ENCODE results near the gene CEMIP.

The CEMIP gene

GRCh38 chr15:80895091-80895490 is 115.9 kb downstream of the CEMIP start:
- DNase-seq = no peak

DNA sequence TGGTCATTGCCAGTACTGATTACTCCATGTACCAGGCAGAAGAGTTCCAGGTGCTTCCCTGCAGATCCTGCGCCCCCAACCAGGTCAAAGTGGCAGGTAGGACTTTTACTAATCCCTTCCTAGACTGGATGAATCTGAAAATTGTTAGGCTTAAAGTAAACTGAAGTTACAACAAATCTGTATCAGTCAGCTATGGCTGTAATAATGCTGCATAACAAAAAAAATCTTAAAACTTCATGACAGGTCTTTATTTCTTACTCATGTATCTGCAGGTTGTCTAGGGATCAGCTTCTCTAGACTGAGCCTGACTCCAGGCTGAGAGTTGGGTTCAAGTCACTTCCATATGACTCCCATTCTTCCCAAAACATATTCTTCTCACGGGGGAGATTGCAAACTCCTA is 116.8 kb downstream of the CEMIP start:
- no peak for DNase-seq

DNA sequence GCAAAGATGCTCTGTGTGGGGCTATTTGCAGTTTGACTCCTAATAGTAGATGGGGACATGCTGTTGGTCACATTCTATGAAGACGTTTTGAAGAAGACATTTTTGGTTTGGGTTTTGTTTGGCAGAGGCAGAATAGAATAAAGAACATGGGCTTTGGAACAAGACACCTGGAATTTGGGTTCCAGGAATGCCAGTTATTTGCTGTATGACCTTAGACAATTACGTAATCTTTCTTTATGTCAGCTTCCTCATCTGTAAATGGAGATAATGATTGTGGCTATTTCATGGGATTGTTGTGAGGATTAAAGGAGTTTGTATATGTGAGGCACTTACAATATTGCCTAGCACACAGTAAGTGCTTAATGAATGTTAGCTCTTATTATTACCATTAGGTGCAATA is 118.9 kb downstream of the CEMIP start:
- no peak for DNase-seq

- DNase-seq = no peak
Observed at GRCh38 chr15:80902298-80902801, 123.2 kb downstream of the CEMIP start.

DNA sequence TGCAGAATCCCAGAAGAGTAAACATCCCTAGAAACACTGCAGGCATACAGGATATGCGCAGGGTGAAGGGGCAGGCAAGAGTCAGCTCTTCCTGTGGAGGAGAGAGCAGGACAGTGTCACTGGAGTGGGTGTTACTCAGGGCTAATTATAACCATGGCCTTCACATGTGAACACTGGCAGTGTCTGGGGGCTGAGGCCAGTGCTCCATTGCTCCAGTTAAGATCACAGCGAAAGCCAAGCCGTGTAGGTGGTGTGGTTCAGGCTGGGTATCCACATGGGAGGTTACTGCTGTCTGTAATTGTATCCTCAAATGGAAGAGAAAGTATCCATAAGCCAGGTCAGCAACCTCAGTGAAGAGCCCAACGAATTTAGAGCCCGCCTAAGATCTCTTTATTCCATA is 125.8 kb downstream of the CEMIP start:
- DNase-seq = no peak

GRCh38 chr15:80906159-80906766 is 127.1 kb downstream of the CEMIP start:
- peak; percentile 45 for DNase-seq

DNA sequence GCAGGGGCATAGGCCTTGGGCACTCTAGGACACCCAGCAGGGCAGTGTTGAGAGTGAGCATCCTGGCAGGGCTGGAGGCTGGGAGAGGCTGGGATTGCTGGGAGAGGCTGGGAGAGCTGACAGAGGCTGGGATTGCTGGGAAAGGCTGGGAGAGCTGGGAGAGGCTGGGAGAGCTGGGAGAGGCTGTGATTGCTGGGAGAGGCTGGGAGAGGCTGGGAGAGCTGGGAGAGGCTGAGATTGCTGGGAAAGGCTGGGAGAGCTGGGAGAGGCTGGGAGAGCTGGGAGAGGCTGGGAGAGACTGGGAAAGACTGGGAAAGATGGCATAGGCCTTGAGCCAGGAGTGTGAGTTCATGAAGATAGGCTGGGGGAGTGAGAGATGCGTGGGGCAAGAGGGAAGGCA is 132.7 kb downstream of the CEMIP start:
- DNase-seq = no peak

- no peak for DNase-seq
Observed at GRCh38 chr15:80912673-80913072, 133.5 kb downstream of the CEMIP start.

DNA sequence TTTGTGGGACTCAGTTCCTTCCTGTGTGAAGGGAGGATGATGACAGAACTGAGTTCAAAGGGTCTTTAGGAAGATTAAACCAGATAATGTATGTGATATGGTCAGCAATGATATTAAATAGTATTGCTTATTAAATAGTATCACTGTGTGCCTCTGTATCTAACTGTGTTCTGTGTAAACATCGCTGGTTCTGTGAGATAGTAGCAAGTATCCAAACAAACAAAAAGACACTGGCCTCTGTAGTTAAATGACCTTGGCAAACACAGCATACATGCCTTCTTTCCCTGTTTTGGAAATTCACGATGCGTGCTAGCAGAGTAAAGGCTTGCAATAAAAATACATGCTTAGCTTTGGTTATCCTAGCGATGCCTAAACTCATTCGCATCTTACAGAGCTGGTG is 134.4 kb downstream of the CEMIP start:
- no peak for DNase-seq

- no peak for DNase-seq
Observed at GRCh38 chr15:80915472-80915871, 136.3 kb downstream of the CEMIP start.

GRCh38 chr15:80916056-80916455 is 136.9 kb downstream of the CEMIP start:
- no peak for DNase-seq

DNA sequence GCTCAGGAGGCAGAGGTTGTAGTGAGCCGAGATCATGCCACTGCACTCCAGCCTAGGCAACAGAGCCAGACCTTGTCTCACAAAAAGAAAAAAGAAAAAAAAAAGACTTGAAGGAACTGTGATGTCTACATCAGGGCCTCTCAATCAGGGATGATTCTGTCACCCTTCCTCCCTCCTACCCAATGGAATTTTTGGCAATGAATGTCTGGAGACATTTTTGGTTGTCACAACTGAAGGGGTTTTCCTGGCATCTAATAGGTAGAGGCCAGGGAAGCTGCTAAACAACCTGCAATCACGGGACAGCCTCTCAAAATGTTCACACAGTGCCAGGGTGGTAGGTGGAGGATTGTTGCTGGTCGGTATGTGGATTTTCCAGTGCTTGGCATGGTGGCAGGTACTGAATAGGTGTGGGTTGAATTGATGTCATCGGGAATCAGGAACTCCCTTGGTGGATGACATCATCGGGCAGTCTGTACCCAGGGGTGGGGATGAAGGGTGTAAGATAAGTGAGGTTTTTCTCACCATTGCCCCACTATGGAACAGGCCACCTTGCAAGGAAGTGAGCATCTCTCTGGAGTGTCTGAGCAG is 139.1 kb downstream of the CEMIP start:
- no peak for DNase-seq

DNA sequence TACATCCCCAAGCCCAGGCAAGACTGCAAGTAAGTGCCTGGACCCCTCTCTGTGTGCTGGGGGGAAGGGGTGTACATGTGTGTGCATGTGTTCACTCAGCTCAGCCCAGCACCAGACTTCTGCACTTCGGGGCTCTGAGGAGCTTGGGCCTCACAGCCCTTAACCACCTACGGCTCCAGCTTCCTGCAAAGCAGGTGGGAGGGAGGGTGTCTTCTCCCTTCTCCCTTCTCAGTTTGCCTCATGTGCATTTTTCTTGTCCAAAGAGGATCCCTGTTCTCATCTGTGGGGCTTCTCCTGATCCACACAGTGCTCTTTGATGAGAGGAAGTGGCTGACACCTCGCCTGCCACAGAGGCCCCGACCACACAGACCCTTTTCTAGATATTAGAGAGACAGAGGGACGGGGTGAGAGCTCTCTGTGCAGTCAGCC is 141.1 kb downstream of the CEMIP start:
- DNase-seq = no peak

DNA sequence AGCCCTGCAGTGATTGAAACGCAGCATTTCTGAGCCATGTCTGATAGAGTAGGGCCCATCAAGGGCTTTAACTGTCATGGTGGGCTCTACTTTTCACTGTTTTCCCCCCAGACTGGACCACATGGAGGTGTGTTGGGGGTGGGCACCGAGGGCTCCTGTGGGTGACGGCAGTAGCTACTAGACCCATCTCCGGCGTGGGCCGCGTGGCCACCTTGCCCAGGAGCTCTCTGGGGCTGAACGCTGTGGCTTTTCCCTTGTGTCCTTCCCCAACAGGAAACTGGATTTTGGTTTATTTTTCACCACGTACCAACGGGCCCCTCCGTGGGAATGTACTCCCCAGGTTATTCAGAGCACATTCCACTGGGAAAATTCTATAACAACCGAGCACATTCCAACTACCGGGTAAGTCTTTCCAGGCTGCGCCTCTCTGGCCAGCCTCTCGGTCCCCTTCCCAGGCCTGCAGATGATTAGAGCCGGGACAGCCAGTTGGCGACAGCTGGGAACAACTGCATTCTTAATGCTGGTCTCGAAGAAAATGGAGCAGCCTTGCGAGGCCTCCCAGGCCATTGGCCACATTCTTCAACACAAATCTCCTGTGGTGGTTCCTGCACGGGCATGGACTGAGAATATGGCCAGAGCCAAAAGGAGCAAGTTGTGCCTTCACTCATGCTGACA is 142.7 kb downstream of the CEMIP start:
- no peak for DNase-seq

GRCh38 chr15:80923668-80924067 is 144.5 kb downstream of the CEMIP start:
- no peak for DNase-seq

DNA sequence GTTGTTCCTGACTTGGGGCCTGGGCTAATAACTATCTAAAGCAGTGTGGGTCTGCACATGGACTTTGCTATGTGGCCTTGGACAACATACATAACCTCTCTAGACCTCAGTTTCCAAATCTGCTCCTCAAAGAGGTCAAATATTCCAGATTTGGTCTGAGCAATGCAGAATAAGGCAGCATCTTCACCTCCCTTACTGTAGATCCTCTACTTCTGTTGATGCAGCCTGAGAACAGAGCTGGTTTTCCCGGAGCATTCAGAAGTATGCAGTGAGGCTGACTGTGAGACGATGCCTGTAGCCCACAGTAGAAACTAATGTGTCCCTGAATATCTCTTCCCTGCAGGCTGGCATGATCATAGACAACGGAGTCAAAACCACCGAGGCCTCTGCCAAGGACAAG is 145.1 kb downstream of the CEMIP start:
- no peak for DNase-seq

GRCh38 chr15:80925597-80926059 is 146.5 kb downstream of the CEMIP start:
- DNase-seq = peak; percentile 75

DNA sequence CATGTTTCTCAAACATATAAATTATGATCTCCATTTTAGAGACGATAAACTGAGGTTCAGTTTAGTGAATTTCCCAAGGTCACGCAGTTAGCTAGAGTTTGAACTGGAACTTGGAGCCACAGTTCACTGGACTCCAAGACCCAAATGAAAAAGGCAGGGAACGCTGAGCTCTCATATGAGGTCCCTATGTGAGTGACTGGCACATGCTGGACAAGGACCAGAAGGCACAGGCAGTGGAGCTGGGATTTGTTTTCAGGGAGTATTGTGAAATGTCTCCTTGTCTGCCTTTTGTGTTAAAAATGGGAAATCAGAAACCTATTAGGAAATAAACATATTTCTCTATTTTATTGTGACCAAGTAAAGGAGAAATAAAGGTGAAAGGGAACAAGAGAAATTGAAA is 147.0 kb downstream of the CEMIP start:
- DNase-seq = no peak

DNA sequence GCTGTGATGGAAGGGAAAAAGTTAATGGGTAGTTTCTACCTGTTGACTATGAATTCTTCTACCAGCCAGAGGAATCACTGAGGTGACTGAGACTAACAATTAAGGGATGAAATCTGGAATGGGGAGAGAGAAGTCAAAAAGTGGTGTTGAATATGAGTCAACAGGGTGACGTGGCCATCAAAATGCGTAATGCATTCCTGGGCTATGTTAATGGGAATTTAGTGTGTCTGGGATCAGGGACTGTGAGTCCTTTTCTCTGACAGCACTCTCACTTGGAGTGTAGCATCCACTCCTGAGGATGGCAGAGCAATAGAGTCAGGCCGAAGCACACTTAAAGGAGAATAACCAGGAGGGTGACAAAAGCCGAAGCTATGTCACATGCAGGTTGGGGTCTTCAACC is 150.1 kb downstream of the CEMIP start:
- DNase-seq = no peak

DNA sequence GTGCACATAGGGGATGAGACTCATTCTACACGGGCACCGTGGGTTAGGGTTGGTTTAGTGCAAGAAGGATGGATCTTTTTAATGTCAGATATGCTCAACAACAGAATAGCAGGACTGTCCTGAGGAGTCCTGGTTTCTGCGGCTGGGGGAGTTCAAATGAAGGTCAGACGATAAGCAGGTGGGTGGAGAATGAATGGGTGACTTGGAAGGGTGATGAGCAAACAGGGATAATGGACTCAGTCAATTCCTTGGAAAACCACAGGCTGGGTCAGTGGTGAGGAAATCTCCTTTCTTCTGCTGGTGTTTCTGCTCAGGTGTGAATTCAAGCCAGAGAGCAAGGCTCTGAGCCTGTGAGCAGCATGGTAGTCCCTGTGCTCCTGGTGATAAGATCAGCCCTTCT is 150.5 kb downstream of the CEMIP start:
- no peak for DNase-seq

DNA sequence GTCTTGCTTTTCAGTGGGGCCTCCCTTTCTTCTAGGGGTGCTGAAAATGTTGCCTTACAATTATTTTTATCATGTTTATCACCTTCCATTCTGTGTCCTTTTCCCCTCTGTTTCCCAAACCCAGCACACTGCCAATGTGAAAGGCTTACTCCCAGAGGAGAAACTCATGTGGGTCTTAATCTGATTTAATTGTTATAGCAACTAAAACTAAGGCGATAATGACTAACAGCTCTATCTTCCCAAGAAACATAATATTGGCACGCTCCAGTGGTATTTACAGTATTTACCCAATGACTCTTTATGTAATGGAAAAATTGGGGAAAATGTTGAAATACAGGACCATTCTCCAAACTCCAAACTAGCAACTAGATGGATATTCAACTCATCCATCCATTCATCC is 152.0 kb downstream of the CEMIP start:
- no peak for DNase-seq

DNA sequence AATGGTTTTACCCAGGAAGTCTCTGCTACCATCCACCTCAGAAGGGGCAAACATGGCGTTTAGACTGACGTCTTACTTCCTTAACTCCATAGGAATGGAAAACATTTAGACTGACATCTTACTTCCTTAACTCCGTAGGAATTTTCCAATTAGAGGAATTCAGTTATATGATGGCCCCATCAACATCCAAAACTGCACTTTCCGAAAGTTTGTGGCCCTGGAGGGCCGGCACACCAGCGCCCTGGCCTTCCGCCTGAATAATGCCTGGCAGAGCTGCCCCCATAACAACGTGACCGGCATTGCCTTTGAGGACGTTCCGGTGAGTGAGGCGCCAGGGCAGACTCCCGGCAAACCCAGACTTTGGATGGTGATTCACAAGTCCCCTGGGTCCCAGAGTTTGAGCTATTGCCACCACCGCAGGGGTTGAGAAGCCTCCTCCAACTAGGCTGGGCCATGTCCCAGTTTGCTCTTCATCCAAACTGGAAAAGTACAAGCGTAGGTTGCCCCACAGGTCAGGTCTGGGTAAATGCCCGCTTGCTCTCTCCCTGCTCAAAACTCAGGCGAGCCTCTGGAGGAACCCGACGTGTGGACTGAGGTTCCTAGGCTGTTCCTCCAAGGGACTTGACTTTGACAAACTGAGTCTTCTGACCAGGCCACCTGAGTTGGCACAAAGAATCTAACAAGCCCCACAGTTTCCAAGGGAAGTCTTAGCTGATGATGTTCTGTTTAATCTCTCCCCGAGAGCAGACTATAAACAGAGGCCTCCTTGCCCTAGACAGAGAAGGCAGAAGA is 152.7 kb downstream of the CEMIP start:
- no peak for DNase-seq

DNA sequence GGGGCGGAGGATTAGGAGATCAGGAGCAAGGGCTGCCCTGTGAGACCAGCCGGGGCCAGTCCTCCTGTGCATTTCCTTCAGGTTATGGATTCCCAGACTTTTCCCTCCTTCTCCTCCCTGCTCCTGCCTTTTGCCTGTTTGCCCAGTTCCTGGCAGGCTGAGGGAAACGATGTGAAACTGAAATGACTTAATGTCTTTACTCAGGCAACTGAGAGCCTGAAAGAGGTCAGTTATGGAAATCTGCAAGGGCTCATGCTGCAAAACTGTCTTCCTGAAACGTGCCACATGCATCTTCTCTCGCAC is 153.3 kb downstream of the CEMIP start:
- DNase-seq = no peak

GRCh38 chr15:80932989-80933388 is 153.8 kb downstream of the CEMIP start:
- DNase-seq = no peak
